DOHH2 (cell line): ENCODE data around the gene TTC34.

Source experiments
- EZH2phosphoT487 ChIP-seq: fragments of 200-600 bp; sonication (generic); IDR thresholded peaks from 2 replicates; pipeline ENCODE4 v1.6.1; 2017; ENCODE audit warnings: borderline replicate concordance, mild to moderate bottlenecking, antibody characterized with exemption, low read length, moderate library complexity, mixed read lengths
- TF ChIP-seq, protein P1 (sequence below): fragments of 200-600 bp; sonication (generic); IDR thresholded peaks from one replicate; pipeline ENCODE4 v1.5.1; 2014; ENCODE audit warnings: antibody characterized with exemption, mild to moderate bottlenecking, low read depth, low read length; ENCODE audit not compliant: poor library complexity, severe bottlenecking

DNA sequence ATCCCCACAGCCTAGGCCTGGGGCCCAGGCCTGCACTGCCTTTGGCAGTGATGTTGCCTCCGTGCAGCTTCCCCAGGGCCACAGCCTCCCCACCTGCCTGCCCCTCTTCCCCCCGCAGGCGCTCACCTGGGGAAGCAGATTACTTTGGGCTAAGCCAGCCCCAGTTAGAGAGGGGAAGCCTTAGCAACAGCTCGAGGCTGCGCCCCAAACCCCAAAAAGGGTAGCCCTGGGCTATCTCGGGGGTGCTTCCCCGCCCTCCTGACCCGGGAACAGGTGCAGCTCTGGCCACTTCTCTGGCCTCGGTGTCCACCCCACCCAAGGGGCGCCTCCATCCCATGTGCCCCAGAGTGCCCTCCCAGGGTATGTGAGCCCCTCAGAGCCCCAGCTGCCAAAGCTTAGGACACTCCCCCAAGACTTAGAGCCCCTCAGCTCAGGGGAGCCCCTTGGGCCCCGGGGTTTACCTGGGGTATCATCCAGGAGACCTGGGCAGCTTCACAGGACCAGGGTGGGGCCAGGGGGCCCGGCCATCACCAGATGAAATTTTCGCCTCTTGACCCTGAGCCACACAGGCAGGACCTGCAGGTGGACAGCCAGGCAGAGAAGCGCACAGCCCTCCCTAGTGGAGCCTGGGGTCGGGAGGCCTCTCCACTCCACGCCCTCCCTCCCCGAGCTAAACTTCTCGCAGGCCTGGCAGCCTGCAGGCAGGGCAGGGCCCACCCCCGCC lies 3.3 kb upstream of the TTC34 start:
- TF ChIP-seq, protein P1, sequence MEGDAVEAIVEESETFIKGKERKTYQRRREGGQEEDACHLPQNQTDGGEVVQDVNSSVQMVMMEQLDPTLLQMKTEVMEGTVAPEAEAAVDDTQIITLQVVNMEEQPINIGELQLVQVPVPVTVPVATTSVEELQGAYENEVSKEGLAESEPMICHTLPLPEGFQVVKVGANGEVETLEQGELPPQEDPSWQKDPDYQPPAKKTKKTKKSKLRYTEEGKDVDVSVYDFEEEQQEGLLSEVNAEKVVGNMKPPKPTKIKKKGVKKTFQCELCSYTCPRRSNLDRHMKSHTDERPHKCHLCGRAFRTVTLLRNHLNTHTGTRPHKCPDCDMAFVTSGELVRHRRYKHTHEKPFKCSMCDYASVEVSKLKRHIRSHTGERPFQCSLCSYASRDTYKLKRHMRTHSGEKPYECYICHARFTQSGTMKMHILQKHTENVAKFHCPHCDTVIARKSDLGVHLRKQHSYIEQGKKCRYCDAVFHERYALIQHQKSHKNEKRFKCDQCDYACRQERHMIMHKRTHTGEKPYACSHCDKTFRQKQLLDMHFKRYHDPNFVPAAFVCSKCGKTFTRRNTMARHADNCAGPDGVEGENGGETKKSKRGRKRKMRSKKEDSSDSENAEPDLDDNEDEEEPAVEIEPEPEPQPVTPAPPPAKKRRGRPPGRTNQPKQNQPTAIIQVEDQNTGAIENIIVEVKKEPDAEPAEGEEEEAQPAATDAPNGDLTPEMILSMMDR, result no peak
- no peak for TF ChIP-seq EZH2phosphoT487
